Cerebellar cortex (tissue), 1 donor: Measurements from ENCODE around the gene UNG.
"Not testable (repeated sequence)": the region's sequence is repeated elsewhere in the genome, so short reads cannot be mapped to it uniquely, and the experiment has no call there.

ENCODE experiments used
- DNase-seq: peaks from one replicate; pipeline ENCODE4 v3.0.0-alpha.2; 2015; ENCODE audit warnings: low spot score

Gene UNG

DNA sequence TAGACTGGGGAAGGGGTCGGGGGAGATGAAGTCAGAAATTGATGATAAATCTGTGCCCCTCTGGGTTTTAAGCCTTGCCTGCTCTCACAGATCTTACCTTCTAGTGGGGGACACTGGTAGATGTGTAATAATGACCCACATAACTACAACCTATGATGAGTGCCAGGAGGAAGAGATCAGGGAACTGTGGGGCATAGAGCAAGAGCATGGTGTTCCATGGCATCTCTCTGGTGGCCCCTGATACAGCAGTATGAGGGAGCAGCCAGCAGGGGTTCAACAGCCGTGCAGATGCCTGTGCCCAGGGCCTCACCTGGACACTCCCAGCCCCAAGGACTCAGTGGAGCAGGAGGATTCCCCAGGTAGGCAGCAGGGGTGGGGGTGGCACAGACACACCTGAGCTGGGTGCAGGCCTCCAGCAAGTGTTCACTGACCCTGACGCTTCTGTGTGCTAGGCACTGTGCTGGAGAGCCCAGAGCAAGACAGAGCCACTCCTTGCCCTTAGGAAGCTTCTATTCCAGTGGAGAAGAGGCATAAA is 24.0 kb downstream of the UNG start:
- no peak for DNase-seq

- no peak for DNase-seq
Observed at GRCh38 chr12:109124878-109125648, 27.7 kb downstream of the UNG start.

- DNase-seq = no peak
Observed at GRCh38 chr12:109125791-109126190, 28.4 kb downstream of the UNG start.

DNA sequence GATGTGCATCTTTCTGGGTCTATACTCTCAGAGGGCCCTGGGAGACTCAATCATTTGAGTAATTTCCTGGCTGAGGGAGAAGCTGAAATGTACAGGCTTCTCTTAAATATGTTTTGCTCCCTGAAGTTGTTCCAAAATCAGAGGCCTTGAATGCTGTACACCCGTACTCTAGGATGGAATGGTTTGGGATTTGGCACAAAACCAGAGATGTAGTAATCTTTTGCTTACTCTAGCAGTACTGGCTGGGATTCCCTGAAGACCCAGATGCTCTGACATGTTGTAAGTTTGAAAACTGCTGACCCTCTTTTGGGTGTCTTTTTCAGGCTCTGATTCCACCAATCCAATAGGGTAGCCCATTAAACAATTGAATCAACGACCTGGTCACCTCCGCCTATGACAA is 29.4 kb downstream of the UNG start:
- DNase-seq = no peak

DNA sequence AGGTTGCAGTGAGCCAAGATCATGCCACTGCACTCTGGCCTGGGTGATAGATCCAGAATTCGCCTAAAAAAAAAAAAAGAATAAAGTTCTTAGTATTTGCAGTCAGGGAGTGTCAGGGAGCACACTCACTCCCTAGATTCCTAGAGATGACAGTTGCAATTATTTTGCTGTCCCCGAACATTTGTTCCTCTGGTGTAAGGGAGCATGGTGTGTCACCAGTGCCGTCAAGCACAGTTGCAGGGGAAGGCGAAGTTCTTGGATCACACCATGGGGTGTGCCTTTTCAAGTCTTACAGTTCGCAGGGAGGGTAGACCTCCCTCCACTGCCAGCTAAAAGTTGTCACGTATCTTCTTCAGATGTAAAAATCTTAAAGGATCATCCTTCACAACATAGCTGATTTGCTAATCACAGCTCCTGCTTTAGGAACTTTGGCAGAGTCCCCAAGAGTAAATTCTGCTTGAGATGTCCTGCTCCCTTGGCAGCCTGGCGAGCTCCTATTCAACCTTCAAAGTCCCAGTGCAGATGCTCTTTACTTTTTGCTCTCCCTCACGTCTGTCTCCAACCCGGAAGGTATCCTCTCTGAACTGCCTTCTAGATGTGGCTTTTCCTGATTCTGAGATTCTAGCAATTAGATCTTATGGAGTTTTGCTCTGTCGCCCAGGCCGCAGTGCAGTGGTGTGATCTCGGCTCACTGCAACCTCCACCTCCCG is 30.3 kb downstream of the UNG start:
- DNase-seq = no peak

GRCh38 chr12:109130297-109131153 is 33.1 kb downstream of the UNG start:
- DNase-seq = no peak

DNA sequence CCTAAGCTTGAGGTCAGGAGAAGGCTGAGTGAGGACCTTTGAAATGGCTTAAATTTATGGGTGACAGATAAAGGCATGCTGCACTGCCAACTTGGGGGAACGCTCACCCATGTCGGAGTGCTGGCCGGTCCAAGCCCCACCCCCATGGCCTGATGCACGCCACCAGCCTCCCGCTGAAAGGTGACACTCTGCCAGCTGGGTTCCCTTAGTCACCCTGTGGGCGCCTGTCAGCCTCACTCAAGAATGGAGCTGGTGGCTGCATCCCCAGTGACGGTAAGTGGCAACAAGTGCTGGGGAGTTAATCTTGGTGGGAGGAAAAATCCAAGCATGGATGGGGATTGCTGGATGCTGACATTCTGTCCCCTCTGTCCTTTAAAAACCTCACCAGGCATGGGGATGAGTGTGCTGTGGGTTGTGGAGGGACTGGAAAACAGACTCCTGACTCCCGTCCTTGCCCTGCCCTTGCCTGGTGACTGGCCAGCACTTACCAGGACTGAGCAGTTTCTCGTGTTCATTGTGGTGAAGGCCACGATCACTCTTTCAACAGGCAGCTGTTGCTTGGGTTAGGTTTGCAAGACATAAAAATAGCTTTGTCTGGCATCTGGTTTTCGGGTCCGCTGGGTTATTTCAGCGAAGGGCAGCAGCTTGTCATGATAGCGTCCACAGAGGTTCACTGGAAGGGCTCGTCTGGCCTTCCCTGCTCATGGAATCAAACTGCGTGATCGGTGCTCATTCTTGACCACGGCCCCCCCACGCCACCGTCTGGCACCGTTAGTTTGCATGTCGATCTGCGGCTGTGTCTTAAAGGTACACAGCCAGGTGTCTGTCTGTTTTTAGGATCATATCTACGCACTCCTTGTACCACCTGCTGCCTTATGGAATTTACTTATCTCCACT is 34.0 kb downstream of the UNG start:
- DNase-seq = no peak

GRCh38 chr12:109134186-109134917 is 37.0 kb downstream of the UNG start:
- DNase-seq = no peak

- DNase-seq = no peak
Observed at GRCh38 chr12:109137055-109137454, 39.7 kb downstream of the UNG start.

DNA sequence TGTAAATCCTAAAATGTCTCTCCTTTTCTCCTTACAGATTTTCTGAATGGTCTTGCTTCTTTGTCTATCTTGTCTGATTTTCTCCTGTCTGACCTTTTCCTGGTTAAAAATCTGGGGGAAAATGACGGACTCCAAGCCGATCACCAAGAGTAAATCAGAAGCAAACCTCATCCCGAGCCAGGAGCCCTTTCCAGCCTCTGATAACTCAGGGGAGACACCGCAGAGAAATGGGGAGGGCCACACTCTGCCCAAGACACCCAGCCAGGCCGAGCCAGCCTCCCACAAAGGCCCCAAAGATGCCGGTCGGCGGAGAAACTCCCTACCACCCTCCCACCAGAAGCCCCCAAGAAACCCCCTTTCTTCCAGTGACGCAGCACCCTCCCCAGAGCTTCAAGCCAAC is 42.0 kb downstream of the UNG start:
- DNase-seq = no peak

- no peak for DNase-seq
Observed at GRCh38 chr12:109139791-109140190, 42.4 kb downstream of the UNG start.

- no peak for DNase-seq
Observed at GRCh38 chr12:109140560-109140959, 43.2 kb downstream of the UNG start.

DNA sequence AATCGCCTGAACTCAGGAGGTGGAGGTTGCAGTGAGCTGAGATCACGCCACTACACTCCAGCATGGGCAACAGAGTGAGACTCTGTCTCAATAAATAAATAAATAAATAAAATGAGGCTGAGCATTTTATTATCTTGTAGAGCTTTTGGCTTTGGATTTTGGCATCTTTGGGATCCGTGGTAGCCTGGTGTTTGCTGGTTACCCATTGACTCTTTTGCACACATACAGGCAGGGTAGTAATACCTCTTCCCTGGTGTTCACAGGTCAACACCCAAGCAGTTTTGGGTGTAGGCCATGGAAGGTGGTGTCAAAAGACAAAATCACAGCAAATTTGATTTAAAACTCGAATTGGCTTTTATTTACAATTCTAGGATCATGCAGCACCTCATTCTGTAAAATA is 46.8 kb downstream of the UNG start:
- DNase-seq = no peak

GRCh38 chr12:109147126-109147525 is 49.7 kb downstream of the UNG start:
- not testable (repeated sequence) for DNase-seq

- DNase-seq = no peak
Observed at GRCh38 chr12:109147954-109148353, 50.6 kb downstream of the UNG start.

DNA sequence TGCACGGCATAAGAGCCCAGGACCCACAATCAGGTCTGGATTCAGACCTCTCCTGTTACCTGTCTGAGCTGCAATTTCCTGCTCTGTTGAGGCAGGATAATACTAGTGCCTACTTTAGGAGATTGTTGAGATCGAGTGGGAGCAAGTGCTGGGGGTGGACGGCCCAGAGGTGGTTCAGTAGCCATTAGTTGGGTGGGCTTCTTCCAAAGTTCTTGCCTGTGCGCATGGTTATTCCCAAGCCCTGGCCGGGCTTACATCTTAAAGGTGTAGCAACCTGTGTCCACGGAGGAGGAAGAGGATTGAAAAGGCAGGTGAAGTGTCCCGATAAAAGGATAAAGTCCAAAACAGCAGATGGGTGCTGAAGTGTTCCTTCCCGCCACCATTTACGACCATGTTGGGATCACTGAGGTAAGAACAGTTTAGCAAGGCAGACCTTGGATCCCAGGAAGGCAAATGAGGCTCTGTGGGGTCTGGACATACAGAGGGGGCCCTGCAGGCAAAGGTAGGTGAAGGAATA is 52.8 kb downstream of the UNG start:
- DNase-seq = no peak

DNA sequence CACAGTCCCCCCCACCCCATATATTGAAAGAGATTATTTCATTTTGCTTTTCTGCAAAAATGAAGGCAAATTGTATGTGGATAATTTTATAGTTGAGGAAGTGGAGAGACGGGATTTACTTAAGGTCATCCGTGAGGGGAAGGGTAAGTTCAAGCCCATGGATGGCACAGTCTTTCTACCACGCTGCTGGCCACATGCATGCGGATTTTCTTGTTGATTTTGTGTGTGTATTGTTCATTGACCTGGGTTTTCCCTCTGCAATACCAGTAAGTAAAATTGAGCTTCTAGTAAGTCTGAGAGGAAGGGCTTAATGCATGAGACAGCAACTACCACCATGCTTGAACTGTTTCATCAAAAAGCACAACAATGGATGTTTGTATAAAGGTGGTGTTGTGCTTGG is 54.1 kb downstream of the UNG start:
- no peak for DNase-seq

- DNase-seq = no peak
Observed at GRCh38 chr12:109153821-109154441, 56.5 kb downstream of the UNG start.

DNA sequence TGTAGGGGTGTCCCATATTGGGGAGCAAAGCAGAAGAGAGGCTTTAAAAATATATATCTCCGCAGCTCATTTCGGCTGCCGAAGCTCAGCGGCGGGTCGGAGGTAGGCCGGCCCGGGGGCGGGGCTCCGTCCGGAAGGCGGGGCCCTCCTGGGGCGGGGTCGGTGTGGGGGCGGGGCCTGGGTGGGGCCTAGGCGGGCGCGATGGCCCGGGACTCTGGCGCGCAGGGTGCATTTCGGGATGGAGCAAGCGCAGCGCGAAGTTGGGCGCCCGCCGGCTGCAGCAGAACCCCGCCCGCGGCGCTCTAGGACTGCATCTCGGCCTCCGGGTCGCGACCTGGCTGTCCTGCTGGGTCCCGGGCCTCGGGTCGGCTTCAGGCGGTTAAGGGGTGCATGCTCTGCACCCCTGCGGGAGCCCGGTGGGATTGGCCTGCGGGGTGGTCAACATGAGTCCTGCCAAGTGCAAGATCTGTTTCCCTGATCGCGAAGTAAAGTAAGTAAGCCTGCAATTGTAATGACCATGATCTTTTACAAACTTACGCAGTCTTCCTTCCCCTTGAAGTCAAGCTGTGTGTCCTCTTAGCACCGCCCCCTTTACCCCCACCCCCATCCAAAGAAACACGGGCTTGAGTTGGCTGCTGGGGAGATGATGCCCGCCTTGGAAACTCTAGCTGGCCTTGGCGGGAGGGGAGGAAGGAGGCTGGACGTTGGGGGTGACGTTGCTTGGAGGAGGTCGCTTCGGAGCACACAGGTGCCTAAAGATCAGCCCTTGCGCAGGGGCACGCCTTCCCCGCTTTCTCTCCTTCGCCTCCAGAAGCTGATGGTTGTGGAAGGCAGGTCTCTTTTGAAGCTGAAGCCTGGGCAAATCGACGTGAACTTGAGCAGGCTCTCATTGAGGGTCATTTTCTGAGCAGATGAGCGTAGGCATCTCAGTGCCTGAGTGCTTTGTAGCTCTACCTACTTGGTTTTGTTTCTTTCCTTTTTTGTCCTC is 57.3 kb downstream of the UNG start:
- DNase-seq = peak; percentile 86
